AG04449 (cell line): ENCODE results near the gene GSTA1.

Source experiments
- CTCF ChIA-PET: fragments of 350-600 bp; formaldehyde crosslinking; extraction: SDS; loops from one replicate; lab custom pipeline; 2021; ENCODE audit warnings: antibody characterized with exemption; lab: Yijun Ruan, JAX
- POLR2A ChIA-PET: fragments of 400-600, 350-600 bp; formaldehyde crosslinking; extraction: SDS; loops from one replicate; lab custom pipeline; 2020; ENCODE audit warnings: antibody characterized with exemption, inconsistent platforms; lab: Yijun Ruan, JAX
- DNase-seq: peaks from one replicate; pipeline ENCODE4 v3.0.0-alpha.2; 2010; ENCODE audit warnings: low read depth, low spot score
- H3K4me3 ChIP-seq: 2 replicates; pipeline ENCODE4 v1.5.1; 2011; ENCODE audit warnings: low read depth, mild to moderate bottlenecking, control low read depth, low read length
- CTCF ChIP-seq: IDR thresholded peaks from one replicate; pipeline ENCODE4 v1.5.1; 2011; ENCODE audit warnings: mild to moderate bottlenecking, moderate library complexity, low read length, control low read depth, inconsistent platforms; ENCODE audit not compliant: insufficient read depth; ENCODE audit errors: missing control alignments

GSTA1 gene

GRCh38 chr6:52746213-52746612, 57.4 kb downstream of the GSTA1 start:
- no peak for TF ChIP-seq CTCF
- ChIA-PET POLR2A (no interaction called here), CTCF (interaction anchor here (1.2 kb wide), 1 partner anchor 22 kb away, joined by 5 read pairs; no protein-coding TSS in a partner anchor)
- no peak for DNase-seq
- no peak overlapping the region for H3K4me3 ChIP-seq

DNA sequence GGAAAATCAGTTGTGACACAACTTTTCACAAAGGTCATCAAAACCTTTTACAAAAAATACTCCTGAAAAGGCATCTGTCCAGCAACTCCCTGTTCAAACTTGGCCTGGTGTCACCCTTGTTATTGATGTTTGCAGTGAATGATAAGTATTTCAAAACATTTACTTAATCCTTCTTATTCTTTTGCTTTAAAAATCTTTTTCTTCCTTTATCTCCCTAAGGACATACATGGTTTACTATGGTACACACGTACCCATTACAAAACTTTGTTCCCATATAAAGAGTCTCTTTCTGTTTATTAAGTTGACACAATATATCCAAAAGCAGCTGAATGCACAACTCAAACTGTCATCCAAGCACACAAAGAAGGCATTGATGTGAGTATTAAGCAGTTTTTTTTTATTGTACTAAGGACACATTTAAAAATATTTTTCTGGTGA, 57.8 kb downstream of the GSTA1 start:
- no peak overlapping the region for H3K4me3 ChIP-seq
- TF ChIP-seq CTCF = no peak
- CTCF ChIA-PET = interaction anchor here (1.2 kb wide), 1 partner anchor 21 kb away, joined by 5 read pairs; no protein-coding TSS in a partner anchor
- POLR2A ChIA-PET = no interaction called here
- DNase-seq = no peak

DNA sequence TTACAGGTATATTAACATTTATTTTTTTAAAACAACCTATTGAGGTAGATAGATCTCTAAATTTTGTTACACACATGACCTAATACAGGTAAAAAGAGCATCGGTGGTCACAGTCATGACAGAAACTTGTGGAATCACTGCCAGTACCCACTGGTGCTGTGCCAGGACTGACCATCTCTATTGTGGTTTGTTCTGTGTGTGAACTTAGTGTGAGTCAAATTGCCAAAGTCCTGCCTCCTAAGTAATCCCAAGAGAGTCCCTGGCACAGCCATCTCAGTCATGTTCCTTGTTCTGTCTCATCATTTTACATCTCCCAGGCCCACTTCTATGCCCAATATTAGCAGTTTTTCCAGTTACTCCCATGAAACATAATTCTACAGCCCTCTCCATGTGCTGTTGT, 61.7 kb downstream of the GSTA1 start:
- POLR2A ChIA-PET = no interaction called here

More for the DNA sequence above, 61.7 kb downstream of the GSTA1 start:
- no peak for TF ChIP-seq CTCF
- DNase-seq = no peak
- CTCF ChIA-PET = no interaction called here
- H3K4me3 ChIP-seq = no peak overlapping the region
